Gastroesophageal sphincter (tissue), 4 donors: ENCODE data around the gene SDF2L1. TPM values are rescaled to one million over a fixed set of nuclear protein-coding genes. Genes with fewer than 3 reads are reported as not detected.
A peak's percentile ranks its signal among the peaks of the same experiment; 100 is the strongest.
"Not testable (repeated sequence)": the region's sequence is repeated elsewhere in the genome, so short reads cannot be mapped to it uniquely, and the experiment has no call there.

Experiments used
- ATAC-seq: fragments of 150-250 bp; one replicate; pipeline ENCODE4 v1.9.1; 2016; ENCODE audit warnings: mild to moderate bottlenecking, moderate library complexity
- H3K27ac ChIP-seq, 4 donors: fragments of 200-600 bp; sonication (generic) in 3 of 4; 1 replicate in 3 of 4; 2 replicates in 1 of 4; pipeline ENCODE4 v1.5.1; 2016 to 2019
- H3K27me3 ChIP-seq: fragments of 200-600 bp; sonication (generic); one replicate; pipeline ENCODE4 v1.5.1; 2019
- H3K36me3 ChIP-seq, 2 donors: fragments of 200-600 bp; sonication (generic); one replicate each; pipeline ENCODE4 v1.5.1; 2019; ENCODE audit warnings: control low read depth in 1 of 2
- H3K4me1 ChIP-seq, 3 donors: fragments of 200-600 bp; sonication (generic); 1 replicate in 2 of 3; 2 replicates in 1 of 3; pipeline ENCODE4 v1.5.1; 2016 to 2019; ENCODE audit warnings: control low read depth in 2 of 3
- H3K4me3 ChIP-seq, 2 donors: fragments of 200-600 bp; sonication (generic); one replicate each; pipeline ENCODE4 v1.5.1; 2019; ENCODE audit warnings: mild to moderate bottlenecking in 1 of 2, moderate library complexity in 1 of 2
- H3K9me3 ChIP-seq, 3 donors: fragments of 200-600 bp; sonication (generic); one replicate each; pipeline ENCODE4 v1.5.1; 2017 to 2019; ENCODE audit warnings: control low read depth in 2 of 3
- CTCF ChIP-seq, 4 experiments: fragments of 200-600 bp in 2 of 4; fragments of 450-650 bp in 2 of 4; sonication (generic) in 1 of 4; IDR thresholded peaks; one replicate each; pipeline ENCODE4 v1.5.1; 2017 to 2019; ENCODE audit warnings: antibody characterized with exemption in 4 of 4, mild to moderate bottlenecking in 2 of 4, moderate library complexity in 2 of 4
- EP300 ChIP-seq: sonication (generic); formaldehyde crosslinking; IDR thresholded peaks from one replicate; pipeline ENCODE4 v1.6.1; 2017; ENCODE audit warnings: antibody characterized with exemption, mild to moderate bottlenecking
- POLR2A ChIP-seq, 2 donors: fragments of 450-650 bp; IDR thresholded peaks; one replicate each; pipeline ENCODE4 v1.6.1; 2017; ENCODE audit warnings: antibody characterized with exemption in 2 of 2, mild to moderate bottlenecking in 2 of 2, moderate library complexity in 1 of 2
- POLR2AphosphoS5 ChIP-seq: sonication (generic); formaldehyde crosslinking; IDR thresholded peaks from one replicate; pipeline ENCODE4 v1.6.1; 2017; ENCODE audit warnings: antibody characterized with exemption
- WGBS, 2 donors: methylation state at CpG; one replicate each; pipeline ENCODE4 v1.1.5; 2018; ENCODE audit warnings: low coverage in 1 of 2; 5-methylcytosine and 5-hydroxymethylcytosine counted together
- small RNA-seq, 4 donors: library from RNA; depleted of rRNA; stranded (forward); fragments of <200 nt; gene quantifications; one replicate each; pipeline ENCODE3, GENCODE V24; 2016
- total RNA-seq, 4 donors: library from RNA; depleted of rRNA; stranded (reverse); fragments of >200 nt; gene quantifications; one replicate each; pipeline ENCODE4 v1.1.0, GENCODE V29; 2016

The SDF2L1 gene
- total RNA-seq, 4 donors from 2014 or later = 20.7 to 44.1 (median 30.5) TPM

DNA sequence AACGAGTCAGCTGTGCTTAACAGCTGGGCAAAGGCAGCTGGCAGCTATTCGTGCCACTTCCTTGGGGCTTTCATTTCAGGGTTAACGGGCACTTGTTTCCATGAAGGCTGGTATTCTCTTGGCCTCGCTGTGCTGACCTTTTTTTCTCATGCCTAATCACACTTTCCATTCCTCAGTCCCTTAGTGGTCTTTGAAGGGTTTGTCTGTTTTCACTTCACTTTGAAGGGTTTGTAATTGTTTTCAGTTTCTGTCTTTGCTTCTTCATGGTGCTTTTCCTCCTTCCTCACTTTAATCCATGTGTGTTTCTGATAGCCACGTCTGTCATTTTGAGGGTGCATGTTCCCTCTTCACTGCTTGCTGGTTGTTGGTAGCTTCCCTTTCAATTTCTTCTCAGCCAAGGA, 48.3 kb downstream of the SDF2L1 start:
- TF ChIP-seq POLR2AphosphoS5 (no peak), CTCF (IDR thresholded peaks at IDR 0.05) (no peak), EP300 (no peak), POLR2A (IDR thresholded peaks at IDR 0.05) (no peak)
- peaks cover 0 to 97% of the 10 kb centered on the region in 2 donors for H3K36me3 ChIP-seq
- no peaks in the 10 kb centered on the region for H3K9me3 ChIP-seq
- WGBS, 2 donors = 38 to 55% methylated on average over 3 to 5 of the region's 5 CpGs
- peak overlapping the region in 2 of 4 donors; percentile 23 to 31 for H3K27ac ChIP-seq
- no peaks in the 10 kb centered on the region for H3K27me3 ChIP-seq
- H3K4me1 ChIP-seq = peaks cover 0 to 12% (median 0%) of the 10 kb centered on the region in 3 donors
- no peak overlapping the region for H3K4me3 ChIP-seq
- ATAC-seq = no peak

DNA sequence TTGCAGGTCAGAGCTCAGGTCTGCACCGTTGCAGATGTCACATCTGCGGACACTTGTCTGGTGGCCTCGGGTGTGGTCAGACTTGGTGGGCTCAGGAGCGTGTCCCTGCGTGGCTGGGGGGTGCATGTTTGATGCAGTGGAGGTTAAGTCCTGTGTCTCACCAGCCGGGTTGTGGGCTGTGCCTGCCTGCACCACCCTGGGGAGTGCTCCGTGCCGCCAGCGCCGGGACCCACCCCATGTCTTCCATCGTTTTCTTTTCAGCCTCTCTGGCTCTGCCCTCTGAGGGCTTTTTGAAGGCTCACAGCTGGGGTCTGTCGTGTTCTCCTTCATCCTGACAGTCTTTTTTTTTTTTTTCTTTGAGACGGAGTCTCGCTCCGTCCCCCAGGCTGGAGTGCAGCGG, 49.7 kb downstream of the SDF2L1 start:
- peaks cover 0 to 97% of the 10 kb centered on the region in 2 donors for H3K36me3 ChIP-seq
- H3K27me3 ChIP-seq = no peaks in the 10 kb centered on the region
- no peak overlapping the region for H3K4me3 ChIP-seq
- H3K4me1 ChIP-seq = peaks cover 0 to 16% (median 0%) of the 10 kb centered on the region in 3 donors
- no peak for ATAC-seq
- no peak overlapping the region for H3K27ac ChIP-seq
- WGBS, 2 donors = 70 to 77% methylated on average over 7 of the region's 16 CpGs
- no peaks in the 10 kb centered on the region for H3K9me3 ChIP-seq
- TF ChIP-seq CTCF (IDR thresholded peaks at IDR 0.05) (no peak), EP300 (no peak), POLR2AphosphoS5 (no peak), POLR2A (IDR thresholded peaks at IDR 0.05) (no peak)

GRCh38 chr22:21692856-21693255, 50.8 kb downstream of the SDF2L1 start:
- peaks cover 0 to 26% (median 2%) of the 10 kb centered on the region in 3 donors for H3K4me1 ChIP-seq
- ATAC-seq, H3K27ac ChIP-seq, H3K4me3 ChIP-seq, H3K9me3 ChIP-seq, H3K27me3 ChIP-seq: not testable (repeated sequence)
- peaks cover 0 to 96% of the 10 kb centered on the region in 2 donors for H3K36me3 ChIP-seq
- 83 to 94% methylated on average over 7 of the region's 9 CpGs for WGBS, 2 donors

DNA sequence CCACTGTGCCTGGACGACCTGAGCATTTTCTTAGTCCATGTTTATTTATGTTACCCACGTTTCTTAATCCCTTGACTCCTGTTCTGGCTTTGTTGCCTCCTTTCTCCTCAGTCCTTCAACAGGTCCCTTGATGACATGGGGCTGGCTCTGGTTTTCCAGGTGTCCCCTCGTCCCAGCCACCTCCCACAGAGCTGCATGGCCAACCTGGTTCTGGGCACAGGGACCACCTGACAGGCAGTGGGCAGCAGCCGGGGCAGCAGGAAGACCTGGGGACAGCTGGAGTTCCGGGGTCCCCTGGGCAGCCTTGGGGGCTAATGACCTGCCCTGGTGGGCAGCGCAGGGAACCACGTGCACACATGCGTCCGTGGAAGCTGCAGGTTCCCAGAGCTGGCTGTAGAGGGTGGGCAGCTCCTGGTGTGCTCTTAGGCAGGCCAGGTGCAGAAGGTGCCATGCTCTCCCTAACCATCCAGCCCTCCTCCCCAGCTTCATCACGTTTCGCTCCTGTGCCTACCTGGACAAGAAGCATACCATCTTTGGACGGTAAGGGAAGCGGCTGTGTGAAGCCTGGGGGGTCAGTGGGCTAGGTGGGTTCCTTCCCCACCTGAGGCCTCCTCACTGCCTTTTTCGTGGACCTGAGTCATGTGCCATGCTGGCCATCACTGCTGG, 51.4 kb downstream of the SDF2L1 start:
- H3K9me3 ChIP-seq = no peaks in the 10 kb centered on the region
- no peak for ATAC-seq
- H3K27ac ChIP-seq = no peak overlapping the region
- H3K4me3 ChIP-seq = no peak overlapping the region
- H3K27me3 ChIP-seq = no peaks in the 10 kb centered on the region
- H3K4me1 ChIP-seq = peaks cover 0 to 32% (median 5%) of the 10 kb centered on the region in 3 donors
- WGBS, 2 donors = 50 to 79% methylated on average over 2 to 6 of the region's 14 CpGs
- H3K36me3 ChIP-seq = peaks cover 0 to 89% of the 10 kb centered on the region in 2 donors
- TF ChIP-seq EP300 (no peak), CTCF (IDR thresholded peaks at IDR 0.05) (no peak), POLR2A (IDR thresholded peaks at IDR 0.05) (no peak), POLR2AphosphoS5 (no peak)

Small RNA genes lying within 50 kb of the gene (small RNA-seq; reads per million reads assigned to genes)
- 0 to 0.86 (median 0.61) reads per million in 4 donors for gene MIR301B

Other genes starting within 250 kb of the SDF2L1 start
- 1 to 10 TPM; 4.4 to 5.1 (median 4.8) TPM for gene HIC2, start 224.9 kb upstream of the SDF2L1 start, total RNA-seq
- gene TMEM191C, start 174.9 kb upstream of the SDF2L1 start, total RNA-seq = 1 to 10 TPM in 1 of 4 donors, under 1 TPM in 2, not detected in 1; 0.15 to 4.4 (median 0.27) TPM
- under 1 TPM; 0.15 to 0.40 (median 0.25) TPM for gene RIMBP3C, start 90.8 kb upstream of the SDF2L1 start, total RNA-seq
- 10 to 100 TPM; 40.5 to 94.4 (median 60.0) TPM for gene UBE2L3, start 74.6 kb upstream of the SDF2L1 start, total RNA-seq
- gene YDJC, start 12.3 kb upstream of the SDF2L1 start, total RNA-seq = 10 to 100 TPM; 13.1 to 23.6 (median 22.1) TPM
- gene CCDC116, start 9.5 kb upstream of the SDF2L1 start, total RNA-seq = 1 to 10 TPM in 1 of 4 donors, under 1 TPM in 3; 0.16 to 1.3 (median 0.20) TPM
- gene PPIL2, start 23.7 kb downstream of the SDF2L1 start, total RNA-seq = 10 to 100 TPM; 18.6 to 38.0 (median 22.4) TPM
- 10 to 100 TPM; 11.6 to 23.1 (median 15.8) TPM for gene YPEL1, start 93.5 kb downstream of the SDF2L1 start, total RNA-seq
- gene MAPK1, start 225.3 kb downstream of the SDF2L1 start, total RNA-seq = 10 to 100 TPM; 40.3 to 70.8 (median 57.4) TPM